DMS79 treated with DMSO at 0.1 percent for 48 hours (cell line): ENCODE data around the gene ABAT.
A peak's percentile ranks its signal among the peaks of the same experiment; 100 is the strongest.

ENCODE experiments used
- DNase-seq: peaks from one replicate; lab custom pipeline; 2025; lab: John Stamatoyannopoulos, UW

The ABAT gene

GRCh38 chr16:8717892-8718415 lies 43.5 kb downstream of the ABAT start:
- DNase-seq, result no peak

- peak; percentile 72 for DNase-seq
These were observed 44.6 kb downstream of the ABAT start for GRCh38 chr16:8718851-8719680.

GRCh38 chr16:8720080-8720966 lies 45.9 kb downstream of the ABAT start:
- peak; percentile 86 for DNase-seq

GRCh38 chr16:8720967-8721308 lies 46.5 kb downstream of the ABAT start:
- DNase-seq, result no peak

GRCh38 chr16:8721336-8722024 lies 47.1 kb downstream of the ABAT start:
- DNase-seq, result peak; percentile 56

- DNase-seq, result peak; percentile 56
These were observed 47.6 kb downstream of the ABAT start for GRCh38 chr16:8722025-8722348.

GRCh38 chr16:8725513-8726178 lies 51.2 kb downstream of the ABAT start:
- DNase-seq, result no peak

- DNase-seq, result peak; percentile 37
These were observed 52.9 kb downstream of the ABAT start for GRCh38 chr16:8727131-8727806.

- no peak for DNase-seq
These were observed 53.6 kb downstream of the ABAT start for GRCh38 chr16:8727857-8728618.

GRCh38 chr16:8729779-8730334 lies 55.4 kb downstream of the ABAT start:
- no peak for DNase-seq

- DNase-seq, result peak; percentile 64
These were observed 56.0 kb downstream of the ABAT start for GRCh38 chr16:8730335-8730915.

GRCh38 chr16:8733849-8734540 lies 59.6 kb downstream of the ABAT start:
- DNase-seq, result no peak

GRCh38 chr16:8735574-8735973 lies 61.2 kb downstream of the ABAT start:
- DNase-seq, result no peak

GRCh38 chr16:8736123-8736668 lies 61.8 kb downstream of the ABAT start:
- no peak for DNase-seq

- no peak for DNase-seq
These were observed 64.7 kb downstream of the ABAT start for GRCh38 chr16:8739151-8739550.

- DNase-seq, result no peak
These were observed 65.7 kb downstream of the ABAT start for GRCh38 chr16:8739989-8740704.

GRCh38 chr16:8740775-8741355 lies 66.4 kb downstream of the ABAT start:
- no peak for DNase-seq

- DNase-seq, result no peak
These were observed 67.2 kb downstream of the ABAT start for GRCh38 chr16:8741636-8742035.
